Mesenchymal stem cell (in vitro differentiated cells and primary cell): ENCODE results near the gene PTGFRN.

Source experiments
- DNase-seq: peaks from one replicate; pipeline ENCODE4 v3.0.0-alpha.2; 2013
- H2AFZ ChIP-seq: one replicate; pipeline ENCODE4 v1.6.1; 2013; ENCODE audit warnings: low read depth, mild to moderate bottlenecking, control low read depth, inconsistent platforms, low read length, moderate library complexity
- H2AK5ac ChIP-seq: 2 replicates; pipeline ENCODE4 v1.6.1; 2013; ENCODE audit warnings: low read length, moderate library complexity, mild to moderate bottlenecking, inconsistent platforms; ENCODE audit not compliant: severe bottlenecking
- H2BK120ac ChIP-seq: one replicate; pipeline ENCODE4 v1.6.1; 2013; ENCODE audit warnings: low read depth, mild to moderate bottlenecking, inconsistent platforms, low read length, moderate library complexity
- H2BK12ac ChIP-seq, 2 experiments: one replicate each; pipeline ENCODE4 v1.6.1; 2013; ENCODE audit warnings: inconsistent platforms in 2 of 2, low read length in 2 of 2, mild to moderate bottlenecking in 2 of 2, moderate library complexity in 2 of 2, control low read depth in 1 of 2
- H2BK15ac ChIP-seq: one replicate; pipeline ENCODE4 v1.6.1; 2013; ENCODE audit warnings: mild to moderate bottlenecking, low read depth, inconsistent platforms; ENCODE audit not compliant: poor library complexity, severe bottlenecking
- H2BK5ac ChIP-seq: 2 replicates; pipeline ENCODE4 v1.6.1; 2013; ENCODE audit warnings: low read depth, mild to moderate bottlenecking, low read length, control low read depth, inconsistent platforms; ENCODE audit not compliant: poor library complexity, severe bottlenecking
- H3K14ac ChIP-seq, 2 experiments: one replicate each; pipeline ENCODE4 v1.6.1; 2013; ENCODE audit warnings: inconsistent platforms in 2 of 2, low read length in 2 of 2, control low read depth in 1 of 2, mild to moderate bottlenecking in 1 of 2, moderate library complexity in 1 of 2
- H3K18ac ChIP-seq, 2 experiments: one replicate each; pipeline ENCODE4 v1.6.1; 2013; ENCODE audit warnings: inconsistent platforms in 2 of 2, low read length in 2 of 2, control low read depth in 1 of 2, low read depth in 1 of 2, mild to moderate bottlenecking in 1 of 2
- H3K23ac ChIP-seq, 2 experiments: one replicate each; pipeline ENCODE4 v1.6.1; 2013; ENCODE audit warnings: inconsistent platforms in 2 of 2, low read length in 2 of 2, mild to moderate bottlenecking in 2 of 2, moderate library complexity in 2 of 2, control low read depth in 1 of 2
- H3K27ac ChIP-seq: 2 replicates; pipeline ENCODE4 v1.5.1; 2013; ENCODE audit warnings: mild to moderate bottlenecking, moderate library complexity, low read length, control low read depth, inconsistent platforms; ENCODE audit not compliant: poor library complexity, severe bottlenecking
- H3K27me3 ChIP-seq, 2 experiments: 2 replicates each; pipeline versions ENCODE4 v1.6.1 to v1.7.0; 2013; ENCODE audit warnings: low read length in 2 of 2, mild to moderate bottlenecking in 2 of 2, moderate library complexity in 2 of 2, control low read depth in 1 of 2, inconsistent platforms in 1 of 2; ENCODE audit not compliant: control insufficient read depth in 1 of 2, insufficient read depth in 1 of 2
- H3K36me3 ChIP-seq, 2 experiments: 2 replicates each; pipeline versions ENCODE4 v1.6.1 to v1.7.0; 2013; ENCODE audit warnings: low read length in 2 of 2, control low read depth in 1 of 2, inconsistent platforms in 1 of 2, low read depth in 1 of 2, mild to moderate bottlenecking in 1 of 2; ENCODE audit not compliant: insufficient read depth in 2 of 2, control insufficient read depth in 1 of 2
- H3K4ac ChIP-seq, 2 experiments: one replicate each; pipeline ENCODE4 v1.6.1; 2013; ENCODE audit warnings: inconsistent platforms in 2 of 2, low read length in 2 of 2, mild to moderate bottlenecking in 2 of 2, moderate library complexity in 2 of 2, control low read depth in 1 of 2, low read depth in 1 of 2
- H3K4me1 ChIP-seq: 2 replicates; pipeline ENCODE4 v1.6.1; 2013; ENCODE audit warnings: low read depth, low read length, control low read depth; ENCODE audit not compliant: control insufficient read depth, insufficient read depth
- H3K4me2 ChIP-seq: 2 replicates; pipeline ENCODE4 v1.6.1; 2013; ENCODE audit warnings: low read length, mild to moderate bottlenecking, inconsistent platforms; ENCODE audit not compliant: poor library complexity, severe bottlenecking
- H3K4me3 ChIP-seq, 2 experiments: 2 replicates each; pipeline versions ENCODE4 v1.5.1 to v1.7.0; 2013; ENCODE audit warnings: low read length in 2 of 2, mild to moderate bottlenecking in 2 of 2, control low read depth in 1 of 2, low read depth in 1 of 2; ENCODE audit not compliant: insufficient read depth in 1 of 2
- H3K79me1 ChIP-seq: replicated peaks from 2 replicates; pipeline ENCODE4 v1.6.1; 2013; ENCODE audit warnings: mild to moderate bottlenecking, control low read depth, low read length, inconsistent platforms; ENCODE audit not compliant: poor library complexity, severe bottlenecking
- H3K9ac ChIP-seq: 2 replicates; pipeline ENCODE4 v1.7.0; 2013; ENCODE audit warnings: mild to moderate bottlenecking, low read length, moderate library complexity
- H3K9me3 ChIP-seq: 2 replicates; pipeline ENCODE4 v1.7.0; 2013; ENCODE audit warnings: mild to moderate bottlenecking, low read length; ENCODE audit not compliant: control insufficient read depth
- H4K8ac ChIP-seq: one replicate; pipeline ENCODE4 v1.6.1; 2013; ENCODE audit warnings: inconsistent platforms, mild to moderate bottlenecking, low read length, moderate library complexity
- H4K91ac ChIP-seq: one replicate; pipeline ENCODE4 v1.6.1; 2013; ENCODE audit warnings: mild to moderate bottlenecking, low read length, inconsistent platforms
- WGBS: methylation state at CpG from one replicate; pipeline ENCODE4 v1.1.7; 2013; ENCODE audit warnings: mixed read lengths; 5-methylcytosine and 5-hydroxymethylcytosine counted together

The PTGFRN gene

GRCh38 chr1:116904791-116905320 is 4.9 kb upstream of the PTGFRN start:
- Histone ChIP-seq H3K14ac (no peak overlapping the region), H3K27ac (no peak overlapping the region), H2BK15ac (no peak overlapping the region), H4K91ac (no peak overlapping the region), H4K8ac (no peak overlapping the region), H3K23ac (no peak overlapping the region), H3K9ac (no peak overlapping the region), H3K9me3 (no peaks in the 10 kb centered on the region), H3K4ac (no peak overlapping the region), H3K4me3 (no peak overlapping the region), H2BK120ac (no peak overlapping the region), H2AFZ (no peak overlapping the region), H3K36me3 (no peaks in the 10 kb centered on the region), H3K27me3 (no peaks in the 10 kb centered on the region), H2BK5ac (no peak overlapping the region), H3K4me2 (no peak overlapping the region), H3K79me1 (peaks cover 5% of the 10 kb centered on the region), H3K4me1 (peaks cover 3% of the 10 kb centered on the region), H3K18ac (no peak overlapping the region), H2AK5ac (no peak overlapping the region), H2BK12ac (no peak overlapping the region)
- no peak for DNase-seq
- WGBS, result 75% methylated on average over 2 of the region's 2 CpGs

- Histone ChIP-seq H2BK15ac (no peak overlapping the region), H2BK5ac (no peak overlapping the region), H3K4me3 (no peak overlapping the region), H2AK5ac (no peak overlapping the region), H3K14ac (no peak overlapping the region), H3K27me3 (no peaks in the 10 kb centered on the region), H3K9me3 (no peaks in the 10 kb centered on the region), H2AFZ (no peak overlapping the region), H3K4me1 (peaks cover 10% of the 10 kb centered on the region), H3K27ac (no peak overlapping the region), H3K36me3 (no peaks in the 10 kb centered on the region), H3K23ac (no peak overlapping the region), H4K91ac (no peak overlapping the region), H3K9ac (no peak overlapping the region), H3K4me2 (no peak overlapping the region), H3K18ac (no peak overlapping the region), H2BK120ac (no peak overlapping the region), H3K79me1 (peaks cover 7% of the 10 kb centered on the region), H3K4ac (no peak overlapping the region), H2BK12ac (no peak overlapping the region), H4K8ac (no peak overlapping the region)
- no peak for DNase-seq
- 92% methylated on average over 3 of the region's 3 CpGs for WGBS
These were observed 2.9 kb upstream of the PTGFRN start for GRCh38 chr1:116906812-116907211.

- peaks cover 0 to 4% of the 10 kb centered on the region in 2 experiments for H3K27me3 ChIP-seq
- H2BK15ac ChIP-seq, result no peak overlapping the region
- H3K4me3 ChIP-seq, result no peak overlapping the region
- 99% methylated on average over 3 of the region's 3 CpGs for WGBS
- H2AK5ac ChIP-seq, result no peak overlapping the region
- no peak overlapping the region for H3K9ac ChIP-seq
- no peaks in the 10 kb centered on the region for H3K36me3 ChIP-seq
- H4K8ac ChIP-seq, result no peak overlapping the region
- no peak overlapping the region for H4K91ac ChIP-seq
- no peak overlapping the region for H2AFZ ChIP-seq
- H3K9me3 ChIP-seq, result no peaks in the 10 kb centered on the region
- no peak overlapping the region for H3K4ac ChIP-seq
- peaks cover 10% of the 10 kb centered on the region for H3K79me1 ChIP-seq
- H3K14ac ChIP-seq, result no peak overlapping the region
- H3K27ac ChIP-seq, result no peak overlapping the region
- DNase-seq, result no peak
- no peak overlapping the region for H2BK120ac ChIP-seq
- no peak overlapping the region for H3K23ac ChIP-seq
- H2BK5ac ChIP-seq, result no peak overlapping the region
- H3K4me1 ChIP-seq, result peaks cover 13% of the 10 kb centered on the region
- no peak overlapping the region for H2BK12ac ChIP-seq
- H3K4me2 ChIP-seq, result no peak overlapping the region
- H3K18ac ChIP-seq, result no peak overlapping the region
These were observed 2.4 kb upstream of the PTGFRN start for GRCh38 chr1:116907351-116907750.

GRCh38 chr1:116908266-116908665 is 1.4 kb upstream of the PTGFRN start:
- Histone ChIP-seq H3K4me3 (no peak overlapping the region), H3K36me3 (no peaks in the 10 kb centered on the region), H2AK5ac (no peak overlapping the region), H3K79me1 (peaks cover 17% of the 10 kb centered on the region), H4K91ac (no peak overlapping the region), H3K4me1 (peaks cover 13% of the 10 kb centered on the region), H3K4ac (no peak overlapping the region), H3K4me2 (no peak overlapping the region), H4K8ac (no peak overlapping the region), H3K27ac (no peak overlapping the region), H3K27me3 (peaks cover 0 to 8% of the 10 kb centered on the region in 2 experiments), H2AFZ (no peak overlapping the region), H2BK5ac (no peak overlapping the region), H3K9ac (no peak overlapping the region), H2BK15ac (no peak overlapping the region), H2BK120ac (no peak overlapping the region), H3K23ac (no peak overlapping the region), H3K18ac (no peak overlapping the region), H2BK12ac (no peak overlapping the region), H3K14ac (no peak overlapping the region), H3K9me3 (no peaks in the 10 kb centered on the region)
- 97% methylated on average over 9 of the region's 9 CpGs for WGBS
- no peak for DNase-seq
